SH-SY5Y (cell line): Measurements from ENCODE around the gene DDX4.

Experiments
- GATA2 ChIP-seq: IDR thresholded peaks from 2 replicates; pipeline ENCODE4 v1.6.1; 2011; ENCODE audit warnings: mild to moderate bottlenecking, low read depth, low read length
- GATA3 ChIP-seq: IDR thresholded peaks from 2 replicates; pipeline ENCODE4 v1.6.1; 2011; ENCODE audit warnings: low read depth, mild to moderate bottlenecking, low read length, moderate library complexity

- TF ChIP-seq GATA2: no peak
- TF ChIP-seq GATA3: no peak
Measured at GRCh38 chr5:55749387-55749786, 11.5 kb downstream of the DDX4 start.
